HTERT RPE-1 (cell line): ENCODE results near the gene TYRP1.
"Not testable (repeated sequence)": the region's sequence is repeated elsewhere in the genome, so short reads cannot be mapped to it uniquely, and the experiment has no call there.

Source experiments
- in situ Hi-C: fragments of 300-500 bp; cut with MboI; formaldehyde crosslinking; loops from 4 replicates; pipeline ENCODE4 v1.14.3; 2020; ENCODE audit warnings: low sequenced_read_pairs

The TYRP1 gene, protein sequence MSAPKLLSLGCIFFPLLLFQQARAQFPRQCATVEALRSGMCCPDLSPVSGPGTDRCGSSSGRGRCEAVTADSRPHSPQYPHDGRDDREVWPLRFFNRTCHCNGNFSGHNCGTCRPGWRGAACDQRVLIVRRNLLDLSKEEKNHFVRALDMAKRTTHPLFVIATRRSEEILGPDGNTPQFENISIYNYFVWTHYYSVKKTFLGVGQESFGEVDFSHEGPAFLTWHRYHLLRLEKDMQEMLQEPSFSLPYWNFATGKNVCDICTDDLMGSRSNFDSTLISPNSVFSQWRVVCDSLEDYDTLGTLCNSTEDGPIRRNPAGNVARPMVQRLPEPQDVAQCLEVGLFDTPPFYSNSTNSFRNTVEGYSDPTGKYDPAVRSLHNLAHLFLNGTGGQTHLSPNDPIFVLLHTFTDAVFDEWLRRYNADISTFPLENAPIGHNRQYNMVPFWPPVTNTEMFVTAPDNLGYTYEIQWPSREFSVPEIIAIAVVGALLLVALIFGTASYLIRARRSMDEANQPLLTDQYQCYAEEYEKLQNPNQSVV

DNA sequence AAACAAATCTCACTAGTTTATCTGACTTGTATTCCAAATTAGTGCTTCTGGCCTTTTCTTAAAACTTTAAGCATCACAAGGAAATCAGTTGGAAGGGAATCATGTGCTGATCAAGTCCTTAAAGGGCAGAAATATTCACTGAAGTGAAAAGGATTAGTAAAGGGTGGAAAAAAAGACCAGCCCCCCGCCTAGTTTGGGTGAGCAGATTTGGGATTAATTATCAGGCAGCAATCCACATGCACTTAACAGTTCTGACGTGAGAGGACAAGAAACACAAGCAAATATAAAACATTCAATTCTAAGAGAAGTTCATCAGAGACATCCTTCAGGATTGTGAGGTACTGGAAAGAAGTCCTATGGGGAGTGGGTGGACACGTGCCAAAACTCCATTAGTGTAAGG, at the start of gene TYRP1:
Gene TYRP1 (plus strand): TSS at position 245 of the 400 bp plus-strand sequence. CDS start 612 bp downstream, outside the sequence.
- in situ Hi-C loops: no loop called here

DNA sequence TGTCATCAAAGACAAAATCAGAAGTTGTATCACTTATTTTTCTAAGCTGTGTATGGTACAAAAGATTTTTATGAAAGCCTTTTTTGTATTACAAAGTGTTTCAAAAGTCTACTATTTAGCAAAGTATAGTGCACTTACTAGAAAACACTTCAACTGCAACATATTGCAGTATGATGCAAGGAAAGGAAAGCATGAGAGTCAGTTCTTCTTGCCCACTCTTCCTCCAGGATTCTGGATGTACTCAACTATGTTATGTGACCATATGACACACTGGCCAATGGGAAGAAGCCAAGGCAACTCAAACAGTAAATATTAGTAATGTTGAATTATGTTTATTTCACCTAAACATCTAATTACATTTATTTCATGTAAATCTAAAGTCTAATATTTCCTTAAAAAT, 49.5 kb upstream of the TYRP1 start:
- in situ Hi-C loops: no loop called here

DNA sequence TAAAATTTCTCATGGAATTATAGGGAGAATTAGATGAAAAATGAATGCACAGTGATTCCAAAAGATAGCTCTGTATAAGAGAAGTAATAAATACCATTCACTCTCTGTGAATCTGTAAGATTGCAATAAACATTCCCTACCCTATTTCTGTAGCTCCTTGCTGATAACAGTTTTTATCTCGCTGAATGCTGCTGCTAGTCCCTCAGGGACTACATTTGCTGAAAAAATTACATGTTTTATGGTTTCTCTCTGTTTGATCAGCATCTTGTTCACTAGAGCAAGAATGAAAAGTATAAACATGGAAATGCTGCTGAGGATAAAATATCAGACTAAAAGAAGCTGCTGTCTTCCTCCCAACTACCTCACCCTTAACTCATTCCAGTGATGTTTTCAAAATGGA, 44.3 kb upstream of the TYRP1 start:
- in situ Hi-C loops: no loop called here

DNA sequence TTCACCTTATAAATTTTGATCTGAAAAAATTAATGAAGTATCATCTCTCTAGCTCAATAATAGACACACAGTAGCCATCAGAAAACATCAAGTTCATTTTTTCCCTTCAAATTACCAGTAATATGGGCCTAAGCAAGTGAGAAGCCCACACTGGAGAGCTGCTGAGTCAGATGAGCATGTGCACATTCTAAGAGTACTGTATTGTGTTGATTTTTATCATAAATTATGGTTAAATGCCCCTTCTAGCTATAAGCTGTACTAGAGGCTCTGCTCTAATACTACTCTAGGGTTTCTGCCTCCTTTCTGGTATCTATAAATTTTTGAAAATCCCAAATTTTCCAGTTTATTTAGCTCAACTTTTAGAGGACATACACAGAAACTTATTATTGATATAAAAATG, 42.1 kb upstream of the TYRP1 start:
- in situ Hi-C loops: no loop called here

DNA sequence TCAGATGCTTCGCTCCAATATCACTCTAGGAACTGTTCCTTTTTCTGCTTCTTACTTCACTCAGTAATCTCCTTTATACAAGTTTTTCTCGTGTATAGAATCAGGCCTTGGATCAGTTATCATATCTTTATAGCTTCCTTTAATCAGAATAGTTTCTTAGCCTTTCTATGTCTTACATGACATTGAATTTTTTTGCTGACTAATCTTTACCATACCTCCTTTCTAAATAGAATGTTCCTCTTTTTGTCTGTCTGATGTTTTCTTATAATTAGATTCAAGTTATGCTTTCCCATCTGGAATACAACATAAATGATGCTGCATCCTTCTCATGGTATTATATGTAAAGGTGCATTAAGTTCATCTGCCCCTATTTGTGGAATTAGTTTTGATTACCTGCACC, 40.2 kb upstream of the TYRP1 start:
- in situ Hi-C loops: no loop called here

DNA sequence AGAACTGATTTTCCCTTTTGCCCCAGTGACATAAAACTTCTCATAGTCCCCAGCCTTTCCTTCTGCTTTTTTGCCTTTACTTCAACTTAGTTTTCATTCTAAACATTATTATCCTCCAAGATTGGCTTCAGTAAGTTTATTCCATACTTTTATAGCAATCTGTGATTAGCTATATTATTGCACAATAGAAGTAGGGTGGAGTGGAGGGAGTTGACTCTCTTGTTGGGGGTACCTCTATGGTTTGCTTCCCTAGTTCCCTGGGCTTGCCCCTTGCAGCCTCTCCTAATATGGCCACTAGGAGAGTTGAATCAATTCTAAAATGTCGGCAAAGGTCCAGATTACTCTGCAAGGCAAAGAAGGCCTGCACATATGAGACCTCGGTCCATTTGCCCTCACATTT, 36.4 kb upstream of the TYRP1 start:
- in situ Hi-C loops: no loop called here

DNA sequence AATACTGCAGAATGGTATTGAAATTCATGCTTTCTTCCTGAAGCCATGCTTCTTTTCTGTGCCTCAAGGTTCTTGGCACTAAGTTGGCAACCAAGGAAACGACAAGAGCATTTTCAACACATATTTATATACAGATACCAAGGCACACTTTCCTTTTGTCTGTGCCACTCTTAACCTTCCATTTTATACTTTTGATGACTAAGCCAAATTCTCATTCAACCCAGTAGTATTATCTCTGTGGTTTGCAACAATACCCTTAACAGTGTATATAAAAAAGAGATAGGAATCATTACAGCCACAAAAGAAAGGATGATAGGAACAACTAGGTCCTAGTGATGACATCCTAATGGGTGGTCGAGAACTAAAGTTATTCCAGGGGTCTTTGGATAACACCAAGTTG, 36.0 kb upstream of the TYRP1 start:
- in situ Hi-C loops: no loop called here

DNA sequence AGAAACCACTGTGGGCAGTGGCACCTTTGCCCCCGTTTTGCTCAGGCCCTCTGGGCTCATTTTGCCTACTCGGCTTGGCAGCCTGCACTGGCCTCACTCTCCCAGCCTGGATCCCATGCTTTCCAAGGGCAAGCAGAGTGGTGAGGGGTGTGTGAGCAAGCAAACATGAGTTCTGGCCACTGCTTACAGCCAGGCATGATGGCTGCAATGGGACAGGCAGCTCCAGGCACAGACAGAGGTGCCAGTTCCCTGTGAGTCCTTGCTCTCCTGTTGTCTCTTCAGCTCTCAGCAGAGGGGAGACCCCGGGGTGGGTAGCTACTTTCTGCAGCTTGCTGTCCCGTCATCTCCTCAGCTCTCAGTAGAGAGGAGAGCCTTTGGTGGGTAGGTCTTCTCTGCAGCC, 35.2 kb upstream of the TYRP1 start:
- in situ Hi-C loops: no loop called here

DNA sequence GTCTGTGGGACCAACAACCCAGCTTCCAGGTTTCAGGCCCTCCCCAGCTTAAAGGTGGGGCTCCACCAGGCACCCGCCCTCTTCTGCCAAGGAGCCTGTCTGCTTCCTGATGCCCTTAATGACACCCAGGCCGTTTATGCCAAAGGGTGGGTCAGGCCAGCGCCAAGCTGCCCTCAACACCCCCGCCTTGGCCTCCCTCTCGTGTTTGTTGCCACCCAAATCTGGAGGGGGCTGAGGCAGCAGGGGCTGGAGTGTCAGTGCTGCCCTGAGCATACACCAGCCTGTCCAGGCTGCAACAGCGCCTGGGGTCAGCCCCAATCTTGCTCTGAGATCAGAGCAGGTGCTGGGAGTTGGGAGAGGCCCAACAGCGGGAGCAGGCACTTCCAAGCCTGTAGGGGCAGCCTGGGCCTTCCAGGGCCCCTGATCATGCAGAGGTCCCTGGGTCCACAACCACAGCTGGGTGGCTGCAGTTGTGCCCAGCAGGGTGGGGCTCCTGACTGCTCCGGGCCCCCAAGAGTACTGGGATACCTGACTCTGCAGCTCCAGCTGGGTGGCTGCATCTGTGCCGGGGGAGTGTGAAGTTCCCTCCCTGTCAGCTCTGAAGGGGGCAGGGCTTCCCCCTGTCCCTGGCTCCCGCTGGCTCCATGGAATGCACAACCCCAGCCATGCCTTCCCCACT, 34.5 kb upstream of the TYRP1 start:
- in situ Hi-C loops: no loop called here

DNA sequence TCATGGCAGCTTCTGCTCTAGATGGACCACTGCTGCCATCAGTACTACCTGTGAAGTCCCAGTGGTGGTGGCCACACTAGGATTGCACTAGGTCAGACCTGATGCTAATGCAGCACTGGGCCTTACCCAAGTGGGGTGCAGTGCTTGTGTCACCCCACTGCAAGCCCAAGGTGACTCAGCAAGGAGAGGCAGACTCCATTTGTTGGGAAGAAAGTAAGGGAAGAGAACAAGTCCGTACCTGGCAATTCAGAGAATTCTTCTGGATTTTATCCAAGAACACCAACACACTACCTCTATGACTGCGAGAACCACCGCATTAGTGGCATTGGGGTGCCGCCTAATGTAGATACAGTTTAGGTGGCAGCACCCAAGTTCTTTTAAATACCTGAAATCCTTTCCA, 34.0 kb upstream of the TYRP1 start:
- in situ Hi-C loops: no loop called here

DNA sequence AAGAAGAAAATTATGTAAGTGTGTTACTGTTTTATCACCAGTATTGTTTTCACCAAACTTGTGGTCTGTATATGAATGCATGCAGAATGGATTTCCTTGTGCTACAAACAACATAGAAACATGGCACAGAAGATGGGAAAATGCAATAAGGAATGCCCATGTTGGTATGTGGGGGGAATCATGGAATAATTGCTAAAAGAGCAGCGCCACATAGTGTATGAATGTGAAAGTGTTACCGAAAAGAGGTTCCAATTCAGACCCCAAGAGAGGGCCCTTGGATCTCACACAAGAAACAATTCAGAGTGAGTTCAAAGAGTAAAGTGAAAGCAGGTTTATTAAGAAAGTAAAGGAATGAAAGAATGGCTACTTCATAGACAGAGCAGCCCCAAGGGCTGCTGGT, 26.4 kb upstream of the TYRP1 start:
- in situ Hi-C loops: no loop called here

DNA sequence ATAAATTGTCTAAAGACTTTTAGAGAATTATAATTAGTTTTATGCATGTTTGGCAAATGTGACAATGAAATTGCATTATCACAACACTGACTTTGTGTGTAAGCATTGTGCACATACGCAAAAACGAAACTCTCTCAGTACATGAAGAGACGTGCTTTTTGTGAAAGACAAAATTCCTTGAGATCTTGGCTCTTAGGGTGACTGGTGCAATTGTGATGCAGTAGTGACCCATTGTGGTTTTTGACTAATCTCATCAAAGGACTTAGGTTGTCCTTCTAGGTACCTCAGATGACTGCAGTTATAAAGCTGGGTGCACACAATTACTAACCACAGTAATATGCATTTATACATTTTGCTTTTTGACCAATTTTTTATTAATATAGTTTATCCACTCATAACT, 25.3 kb upstream of the TYRP1 start:
- in situ Hi-C loops: no loop called here

DNA sequence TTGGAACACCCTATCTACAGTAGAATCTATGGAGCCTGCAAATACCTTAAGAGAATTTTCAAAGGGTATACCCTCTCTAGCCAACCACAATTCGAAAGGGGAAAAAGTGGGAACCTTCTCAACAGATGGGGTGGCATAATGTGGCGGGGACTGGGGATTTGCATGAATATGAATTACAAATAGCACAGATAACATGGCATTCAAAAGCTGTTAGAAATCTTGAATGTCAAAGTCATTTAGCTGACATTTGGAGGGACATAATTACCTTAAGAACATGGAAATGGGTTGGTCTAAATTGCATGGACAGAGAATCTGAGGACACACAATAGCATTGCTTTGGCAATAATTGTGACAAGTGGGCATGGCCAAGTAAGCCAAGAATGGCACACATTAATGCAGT, 23.2 kb upstream of the TYRP1 start:
- in situ Hi-C loops: no loop called here

DNA sequence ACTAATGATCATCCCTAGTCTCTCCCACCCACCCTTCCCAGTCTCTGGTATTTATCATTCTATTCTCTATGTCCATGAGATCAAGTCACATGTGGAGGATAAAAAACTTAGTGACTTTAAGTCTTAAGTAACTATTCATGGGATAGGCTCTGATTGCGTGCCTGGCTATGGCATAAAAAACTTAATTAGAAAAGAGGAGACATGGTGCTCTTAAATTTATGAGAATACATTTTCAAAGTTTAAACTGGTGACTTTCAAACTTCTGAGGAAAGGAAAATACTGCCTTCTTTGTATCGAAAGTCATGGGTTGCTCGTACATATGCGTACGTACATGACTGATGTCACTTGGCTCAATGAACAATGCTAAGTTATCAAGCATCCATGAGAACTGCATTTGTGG, 18.2 kb upstream of the TYRP1 start:
- in situ Hi-C loops: no loop called here

DNA sequence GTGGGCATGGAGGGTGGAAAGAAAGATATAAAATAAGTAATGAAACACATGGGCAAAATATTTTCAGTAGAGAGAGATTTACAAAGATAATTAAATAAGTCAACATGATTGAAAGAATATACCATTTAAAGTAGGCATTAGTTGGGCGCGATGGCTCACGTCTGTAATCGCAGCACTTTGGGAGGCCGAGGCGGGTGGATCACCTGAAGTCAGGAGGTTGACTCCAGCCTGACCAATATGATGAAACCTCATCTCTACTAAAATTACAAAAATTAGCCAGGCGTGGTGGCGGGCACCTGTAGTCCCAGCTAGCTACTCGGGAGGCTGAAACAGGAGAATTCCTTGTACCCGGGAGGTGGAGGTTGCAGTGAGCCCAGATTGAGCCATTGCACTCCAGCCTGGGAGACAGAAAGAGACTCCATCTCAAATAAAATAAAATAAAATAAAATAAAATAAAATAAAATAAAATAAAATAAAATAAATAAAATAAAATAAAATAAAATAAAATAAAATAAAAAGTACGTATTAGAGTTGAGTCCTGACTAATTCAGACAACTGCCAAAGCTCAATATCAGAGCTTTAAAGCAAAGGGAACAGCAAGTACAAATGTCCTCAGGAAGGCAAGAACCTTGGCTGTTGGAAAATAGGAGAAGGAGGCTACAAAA, 15.6 kb upstream of the TYRP1 start:
- in situ Hi-C loops: not testable (repeated sequence)

DNA sequence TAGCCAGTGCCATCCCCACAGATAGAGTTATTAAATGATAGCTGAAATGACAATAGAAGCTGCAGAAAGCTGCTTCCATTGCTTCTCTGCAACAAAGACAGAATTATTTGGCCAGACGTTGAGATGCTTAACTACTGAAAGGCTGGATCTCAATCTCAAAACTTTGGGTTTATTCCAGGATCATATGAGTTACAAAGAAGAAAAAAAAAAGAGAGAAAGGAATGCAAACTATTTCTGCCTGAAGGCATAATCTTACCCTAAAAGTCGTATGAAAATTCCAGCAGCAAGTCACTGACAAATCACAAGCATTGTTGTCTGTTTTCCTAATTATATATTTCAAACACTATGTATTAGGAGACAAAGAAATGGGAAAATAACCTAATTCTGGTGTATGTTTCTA, 12.8 kb upstream of the TYRP1 start:
- in situ Hi-C loops: no loop called here

DNA sequence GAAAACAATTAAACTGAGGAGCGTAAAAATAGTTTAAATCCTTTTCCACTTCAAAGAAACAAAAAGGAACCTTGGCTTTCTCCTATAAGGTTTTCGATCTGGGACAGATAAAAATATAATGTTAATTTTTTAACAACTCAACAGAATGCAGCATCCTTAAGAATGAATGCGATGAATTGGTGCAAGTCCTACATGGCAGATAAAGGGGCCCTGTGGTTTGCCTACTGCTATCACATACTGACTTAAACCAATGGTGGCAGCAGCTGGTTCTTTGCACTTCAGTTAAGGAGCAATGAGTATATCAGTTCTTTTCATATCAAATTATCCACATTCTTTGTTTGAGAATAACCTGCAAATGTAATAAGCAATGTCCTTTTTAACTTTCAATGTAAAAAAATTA, 12.4 kb upstream of the TYRP1 start:
- in situ Hi-C loops: no loop called here

DNA sequence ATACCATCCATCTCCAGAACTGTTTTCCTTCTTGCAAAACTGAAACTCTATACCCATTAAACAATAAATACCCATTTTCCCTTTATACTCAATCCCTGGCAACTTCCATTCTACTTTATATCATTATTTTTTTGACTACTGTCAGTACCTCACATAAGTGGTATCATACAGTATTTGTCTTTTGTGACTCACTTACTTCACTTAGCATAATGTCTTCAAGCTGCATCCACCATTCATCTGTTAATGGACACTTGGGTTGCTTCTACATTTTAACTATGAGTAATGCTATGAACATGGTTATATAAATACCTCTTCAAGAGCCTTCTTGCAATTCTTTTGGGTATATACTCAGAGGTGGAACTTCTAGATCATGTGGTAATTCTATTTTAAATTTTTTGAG, 11.6 kb upstream of the TYRP1 start:
- in situ Hi-C loops: no loop called here

DNA sequence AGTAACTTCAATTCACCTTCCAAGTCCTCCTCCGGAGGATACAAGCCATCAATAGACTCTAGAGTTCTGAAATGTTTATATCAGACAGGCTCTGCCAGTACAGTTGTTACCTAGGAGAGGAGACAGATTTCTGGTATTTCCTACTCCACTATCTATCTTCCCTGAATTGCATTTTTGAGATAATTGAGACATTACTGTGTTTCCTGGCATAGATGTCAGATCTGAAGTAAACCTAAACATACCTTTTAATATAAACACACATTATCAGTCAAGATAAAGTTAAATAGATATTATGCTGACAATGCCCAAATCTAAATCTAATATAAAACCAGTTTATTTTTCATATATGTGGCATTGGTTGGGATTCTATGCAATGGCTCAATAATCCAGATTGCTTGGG, 8.2 kb upstream of the TYRP1 start:
- in situ Hi-C loops: no loop called here

DNA sequence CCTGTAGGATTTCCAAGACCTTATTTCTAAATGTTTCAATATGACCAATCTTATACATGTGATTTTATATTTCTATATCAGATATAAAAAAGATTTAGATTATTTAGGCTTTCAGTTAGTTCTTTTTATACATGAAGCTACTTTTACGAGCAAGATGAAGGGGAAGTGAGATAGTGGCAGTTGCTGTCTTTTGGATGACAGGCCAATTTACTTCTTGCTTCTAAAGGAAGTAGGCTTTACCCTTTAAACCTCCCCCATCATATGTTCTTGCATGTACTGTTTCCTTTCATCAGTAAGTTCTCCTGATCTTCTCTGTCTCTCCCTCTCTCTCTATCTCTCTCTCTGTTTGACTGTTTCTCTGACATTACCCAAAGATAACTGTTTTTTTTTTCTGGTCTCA, 4.0 kb upstream of the TYRP1 start:
- in situ Hi-C loops: no loop called here

DNA sequence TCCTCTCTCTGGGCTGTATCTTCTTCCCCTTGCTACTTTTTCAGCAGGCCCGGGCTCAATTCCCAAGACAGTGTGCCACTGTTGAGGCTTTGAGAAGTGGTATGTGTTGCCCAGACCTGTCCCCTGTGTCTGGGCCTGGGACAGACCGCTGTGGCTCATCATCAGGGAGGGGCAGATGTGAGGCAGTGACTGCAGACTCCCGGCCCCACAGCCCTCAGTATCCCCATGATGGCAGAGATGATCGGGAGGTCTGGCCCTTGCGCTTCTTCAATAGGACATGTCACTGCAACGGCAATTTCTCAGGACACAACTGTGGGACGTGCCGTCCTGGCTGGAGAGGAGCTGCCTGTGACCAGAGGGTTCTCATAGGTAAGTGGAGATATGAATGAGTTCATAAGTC, 828 bp downstream of the TYRP1 start:
- in situ Hi-C loops: no loop called here

DNA sequence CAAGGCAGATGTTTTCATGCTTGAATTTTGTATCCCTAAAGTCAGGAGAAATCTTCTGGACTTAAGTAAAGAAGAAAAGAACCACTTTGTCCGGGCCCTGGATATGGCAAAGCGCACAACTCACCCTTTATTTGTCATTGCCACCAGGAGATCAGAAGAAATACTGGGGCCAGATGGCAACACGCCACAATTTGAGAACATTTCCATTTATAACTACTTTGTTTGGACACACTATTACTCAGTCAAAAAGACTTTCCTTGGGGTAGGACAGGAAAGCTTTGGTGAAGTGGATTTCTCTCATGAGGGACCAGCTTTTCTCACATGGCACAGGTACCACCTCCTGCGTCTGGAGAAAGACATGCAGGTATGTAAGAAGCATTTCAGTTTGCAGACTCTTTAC, 2.3 kb downstream of the TYRP1 start:
- in situ Hi-C loops: no loop called here
